GM19324 (cell line): Measurements from ENCODE around the gene FAIM.
"Not testable (repeated sequence)": the region's sequence is repeated elsewhere in the genome, so short reads cannot be mapped to it uniquely, and the experiment has no call there.

Experiments
- ATAC-seq: cut with Tn5 transposase; IDR thresholded peaks from one replicate; pipeline ENCODE4 v1.9.1; 2021; ENCODE audit warnings: mild to moderate bottlenecking, moderate library complexity; ENCODE audit not compliant: unreplicated experiment, low FRiP score

FAIM gene

GRCh38 chr3:138675393-138675792 lies 66.8 kb downstream of the FAIM start:
- no peak for ATAC-seq

GRCh38 chr3:138678086-138678485 lies 69.5 kb downstream of the FAIM start:
- no peak for ATAC-seq

GRCh38 chr3:138678874-138679392 lies 70.4 kb downstream of the FAIM start:
- ATAC-seq = no peak

GRCh38 chr3:138680974-138681373 lies 72.4 kb downstream of the FAIM start:
- not testable (repeated sequence) for ATAC-seq

DNA sequence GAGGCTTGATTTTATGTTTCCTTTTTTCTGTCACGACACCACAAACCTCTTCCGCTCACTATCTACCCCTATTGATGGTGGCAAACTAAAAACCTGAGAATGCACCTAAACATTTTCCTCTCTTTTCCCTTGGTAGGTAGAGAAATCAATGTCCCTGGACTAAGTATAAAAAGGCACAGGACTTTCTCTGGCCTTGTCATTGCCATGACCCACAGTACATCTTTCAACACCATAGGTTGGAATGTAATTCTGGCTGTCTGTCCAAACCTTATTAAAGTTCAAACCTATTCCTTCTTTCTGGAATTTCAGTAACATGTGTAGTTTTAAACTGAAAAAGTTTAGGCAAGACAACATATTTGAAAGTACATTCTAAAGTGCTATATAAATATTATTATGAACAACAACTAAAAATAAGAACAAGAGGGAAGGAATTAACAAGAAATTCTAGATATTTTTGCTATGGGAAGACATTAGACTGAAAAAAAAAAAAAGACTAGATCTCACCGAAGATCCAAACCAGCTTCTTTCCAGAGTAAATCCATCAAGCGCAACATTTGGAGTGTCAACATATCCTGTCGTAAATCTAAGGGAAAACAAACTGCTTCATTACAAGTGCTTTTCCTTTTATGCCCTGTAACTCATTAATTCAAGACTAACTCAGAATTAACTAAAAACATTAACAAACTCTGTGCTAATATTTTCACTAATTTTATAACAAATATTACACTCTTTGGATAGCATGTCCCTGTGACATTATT lies 73.1 kb downstream of the FAIM start:
- ATAC-seq = no peak

DNA sequence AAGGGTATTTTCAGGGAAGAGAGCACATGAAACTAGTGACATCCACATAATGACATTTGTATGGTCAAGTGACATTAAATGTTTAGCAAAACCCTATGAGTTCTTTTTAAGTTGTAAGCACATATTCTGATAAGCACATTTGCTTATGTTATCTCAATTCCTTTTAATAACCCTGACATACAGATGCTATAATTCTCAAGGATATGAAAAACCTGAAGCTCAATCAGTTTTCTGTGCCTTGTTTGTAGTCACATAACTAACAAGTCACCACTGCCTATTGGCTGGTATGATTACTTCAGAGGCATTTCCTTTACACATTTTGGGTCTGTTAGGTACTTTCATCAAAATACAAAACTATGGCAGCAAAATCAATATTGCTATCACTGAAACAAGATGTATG lies 74.1 kb downstream of the FAIM start:
- ATAC-seq = no peak
